Upper lobe of right lung (tissue), 1 donor: ENCODE data around the gene RPH3AL. TPM values are rescaled to one million over a fixed set of nuclear protein-coding genes. Genes with fewer than 3 reads are reported as not detected.

Source experiments
- ATAC-seq: fragments of 200-7000 bp; cut with Tn5 transposase; one replicate; pipeline ENCODE4 v1.9.1; 2020; ENCODE audit warnings: mild to moderate bottlenecking, moderate library complexity
- DNase-seq: peaks from one replicate; pipeline ENCODE4 v3.0.0-alpha.2; 2020
- H3K27ac ChIP-seq: fragments of 200-600 bp; one replicate; pipeline ENCODE4 v1.8.0; 2022
- H3K27me3 ChIP-seq: fragments of 200-600 bp; one replicate; pipeline ENCODE4 v1.8.0; 2022; ENCODE audit warnings: mild to moderate bottlenecking
- H3K36me3 ChIP-seq: fragments of 200-600 bp; one replicate; pipeline ENCODE4 v1.8.0; 2022
- H3K4me1 ChIP-seq: fragments of 200-600 bp; one replicate; pipeline ENCODE4 v1.8.0; 2022
- H3K4me3 ChIP-seq: fragments of 200-600 bp; one replicate; pipeline ENCODE4 v1.8.0; 2022; ENCODE audit warnings: mild to moderate bottlenecking
- H3K9me3 ChIP-seq: fragments of 200-600 bp; one replicate; pipeline ENCODE4 v1.8.0; 2022
- CTCF ChIP-seq: fragments of 200-600 bp; IDR thresholded peaks from one replicate; pipeline ENCODE4 v1.8.0; 2022; ENCODE audit warnings: antibody characterized with exemption
- intact Hi-C: fragments of 100-400 bp; cut with DNase I; formaldehyde crosslinking; loops from one replicate; pipeline ENCODE4 v1.11.0; 2022
- total RNA-seq: library from RNA; stranded (reverse); fragmentation: NEBNext Ultra II Directional; extraction: Animal tissue kit (Norgen Biotek cat#: 25700); gene quantifications from one replicate; pipeline ENCODE4 v1.2.1, GENCODE V29; 2021
- donor health status: DM: no; HTN: yes; CAD: no; lungs with severe emphysema.

RPH3AL gene
- total RNA-seq, 1 donor from 2014 or later: 33.3 TPM

GRCh38 chr17:179781-180380 lies 172.7 kb downstream of the RPH3AL start:
- no peak for ATAC-seq
- intact Hi-C loops: no loop called here
- H3K4me1 ChIP-seq: peaks cover 5% of the 10 kb centered on the region
- DNase-seq: no peak
- no peaks in the 10 kb centered on the region for H3K9me3 ChIP-seq
- H3K27me3 ChIP-seq: peaks cover 27% of the 10 kb centered on the region
- no peak for TF ChIP-seq CTCF
- H3K36me3 ChIP-seq: no peaks in the 10 kb centered on the region
- peak overlapping the region; percentile 11 for H3K27ac ChIP-seq
- peak overlapping the region; percentile 44 for H3K4me3 ChIP-seq

- H3K27ac ChIP-seq: no peak overlapping the region
- no peak for ATAC-seq
- H3K9me3 ChIP-seq: no peaks in the 10 kb centered on the region
- H3K27me3 ChIP-seq: peaks cover 27% of the 10 kb centered on the region
- intact Hi-C loops: no loop called here
- H3K4me1 ChIP-seq: peaks cover 5% of the 10 kb centered on the region
- no peak overlapping the region for H3K4me3 ChIP-seq
- TF ChIP-seq CTCF: no peak
- DNase-seq: no peak
- no peaks in the 10 kb centered on the region for H3K36me3 ChIP-seq
These were observed 173.6 kb downstream of the RPH3AL start for GRCh38 chr17:179066-179432.

GRCh38 chr17:178292-179065 lies 174.1 kb downstream of the RPH3AL start:
- no peak overlapping the region for H3K27ac ChIP-seq
- no peak for TF ChIP-seq CTCF
- no peak overlapping the region for H3K4me3 ChIP-seq
- intact Hi-C loops: no loop called here
- peaks cover 27% of the 10 kb centered on the region for H3K27me3 ChIP-seq
- ATAC-seq (no peak), DNase-seq (no peak)
- H3K36me3 ChIP-seq: no peaks in the 10 kb centered on the region
- no peaks in the 10 kb centered on the region for H3K9me3 ChIP-seq
- H3K4me1 ChIP-seq: peaks cover 5% of the 10 kb centered on the region

- intact Hi-C loops: no loop called here
- DNase-seq (no peak), ATAC-seq (no peak)
- H3K4me1 ChIP-seq: peaks cover 5% of the 10 kb centered on the region
- peaks cover 27% of the 10 kb centered on the region for H3K27me3 ChIP-seq
- H3K36me3 ChIP-seq: no peaks in the 10 kb centered on the region
- H3K4me3 ChIP-seq: no peak overlapping the region
- TF ChIP-seq CTCF: no peak
- H3K9me3 ChIP-seq: no peaks in the 10 kb centered on the region
- no peak overlapping the region for H3K27ac ChIP-seq
These were observed 174.8 kb downstream of the RPH3AL start for GRCh38 chr17:177762-178161.

GRCh38 chr17:177155-177554 lies 175.5 kb downstream of the RPH3AL start:
- intact Hi-C loops: no loop called here
- Histone ChIP-seq H3K4me1 (peaks cover 5% of the 10 kb centered on the region), H3K36me3 (no peaks in the 10 kb centered on the region), H3K27me3 (peaks cover 27% of the 10 kb centered on the region), H3K9me3 (no peaks in the 10 kb centered on the region), H3K4me3 (no peak overlapping the region), H3K27ac (no peak overlapping the region)
- no peak for TF ChIP-seq CTCF
- ATAC-seq (no peak), DNase-seq (no peak)
